Measurements from ENCODE around the gene SCN10A. TPM values are rescaled to one million over a fixed set of nuclear protein-coding genes. Genes with fewer than 3 reads are reported as not detected.

Gene SCN10A
- total RNA-seq, 1 donor from 2014 or later = not detected

DNA sequence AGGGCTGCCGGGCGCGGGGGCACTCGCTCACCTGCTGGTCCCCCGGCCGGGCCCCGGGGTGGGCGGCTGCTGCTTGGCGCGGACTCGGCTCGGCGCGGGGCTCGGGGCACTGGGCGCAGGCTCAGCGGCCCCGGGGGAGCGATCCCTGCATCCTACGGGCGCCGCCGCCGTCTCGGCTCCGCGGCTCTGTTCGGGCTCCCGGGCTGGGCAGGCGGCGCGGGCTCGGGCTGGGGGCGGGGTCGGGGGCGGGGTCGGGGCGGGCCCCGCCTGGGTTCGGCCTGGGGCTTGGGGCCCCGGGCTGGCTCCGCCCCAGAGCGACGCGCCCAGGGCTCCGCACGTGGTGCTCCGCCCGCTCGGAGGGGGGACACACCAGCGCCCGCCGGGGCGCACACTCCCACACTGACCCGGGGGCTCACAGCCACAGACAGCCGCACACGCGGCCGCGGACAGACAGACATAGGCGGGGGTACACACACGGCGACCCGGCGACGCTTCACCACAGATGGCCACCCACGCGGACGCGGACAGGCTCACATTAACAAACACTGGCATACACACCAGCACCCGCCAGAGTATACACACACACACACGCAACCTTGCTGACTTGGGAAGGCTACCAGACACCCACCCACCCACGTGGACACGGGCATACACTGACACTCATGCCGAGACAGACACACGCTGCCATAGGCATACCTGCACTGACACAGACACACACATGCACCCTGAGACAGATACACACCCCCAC is 166.3 kb downstream of the SCN10A start, which contains the start of gene SCN5A:
Gene SCN5A, minus strand, starts transcription at position 188 of the 748 bp plus-strand sequence. CDS start 16,380 bp downstream, outside the sequence.
- H3K9me3 Mint-ChIP-seq (ENCODE audit: low read depth) = peaks cover 4% of the 10 kb centered on the region
- TF ChIP-seq, protein P1, sequence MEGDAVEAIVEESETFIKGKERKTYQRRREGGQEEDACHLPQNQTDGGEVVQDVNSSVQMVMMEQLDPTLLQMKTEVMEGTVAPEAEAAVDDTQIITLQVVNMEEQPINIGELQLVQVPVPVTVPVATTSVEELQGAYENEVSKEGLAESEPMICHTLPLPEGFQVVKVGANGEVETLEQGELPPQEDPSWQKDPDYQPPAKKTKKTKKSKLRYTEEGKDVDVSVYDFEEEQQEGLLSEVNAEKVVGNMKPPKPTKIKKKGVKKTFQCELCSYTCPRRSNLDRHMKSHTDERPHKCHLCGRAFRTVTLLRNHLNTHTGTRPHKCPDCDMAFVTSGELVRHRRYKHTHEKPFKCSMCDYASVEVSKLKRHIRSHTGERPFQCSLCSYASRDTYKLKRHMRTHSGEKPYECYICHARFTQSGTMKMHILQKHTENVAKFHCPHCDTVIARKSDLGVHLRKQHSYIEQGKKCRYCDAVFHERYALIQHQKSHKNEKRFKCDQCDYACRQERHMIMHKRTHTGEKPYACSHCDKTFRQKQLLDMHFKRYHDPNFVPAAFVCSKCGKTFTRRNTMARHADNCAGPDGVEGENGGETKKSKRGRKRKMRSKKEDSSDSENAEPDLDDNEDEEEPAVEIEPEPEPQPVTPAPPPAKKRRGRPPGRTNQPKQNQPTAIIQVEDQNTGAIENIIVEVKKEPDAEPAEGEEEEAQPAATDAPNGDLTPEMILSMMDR (IDR thresholded peaks at IDR 0.05) = no peak
- peaks cover 5% of the 10 kb centered on the region for H3K4me1 Mint-ChIP-seq (ENCODE audit: low read depth)
- H3K27ac Mint-ChIP-seq (ENCODE audit: unreplicated experiment) = no peak within 1 kb of the TSS
- peaks cover 27% of the 10 kb centered on the region for H3K27me3 Mint-ChIP-seq (ENCODE audit: low read depth)
- peaks cover 2% of the 10 kb centered on the region for H3K36me3 Mint-ChIP-seq (ENCODE audit: low read depth)
- DNase-seq (ENCODE audit: low spot score) = no peak
- peak within 1 kb of the TSS; percentile 57 for H3K4me3 Mint-ChIP-seq (ENCODE audit: unreplicated experiment)

- Mint-ChIP-seq H3K27ac (ENCODE audit: unreplicated experiment) (no peak overlapping the region), H3K4me1 (ENCODE audit: low read depth) (peaks cover 5% of the 10 kb centered on the region), H3K9me3 (ENCODE audit: low read depth) (peaks cover 4% of the 10 kb centered on the region), H3K4me3 (ENCODE audit: unreplicated experiment) (peak overlapping the region; percentile 57), H3K36me3 (ENCODE audit: low read depth) (peaks cover 2% of the 10 kb centered on the region), H3K27me3 (ENCODE audit: low read depth) (peaks cover 27% of the 10 kb centered on the region)
- TF ChIP-seq, protein P1 (IDR thresholded peaks at IDR 0.05) = no peak
- no peak for DNase-seq (ENCODE audit: low spot score)
These were observed 167.1 kb downstream of the SCN10A start for GRCh38 chr3:38648659-38649499.

GRCh38 chr3:38648024-38648658 is 167.9 kb downstream of the SCN10A start:
- Mint-ChIP-seq H3K27me3 (ENCODE audit: low read depth) (peaks cover 19% of the 10 kb centered on the region), H3K4me1 (ENCODE audit: low read depth) (peaks cover 5% of the 10 kb centered on the region), H3K27ac (ENCODE audit: unreplicated experiment) (no peak overlapping the region), H3K9me3 (ENCODE audit: low read depth) (peaks cover under 1% of the 10 kb centered on the region), H3K4me3 (ENCODE audit: unreplicated experiment) (peak overlapping the region; percentile 57), H3K36me3 (ENCODE audit: low read depth) (no peaks in the 10 kb centered on the region)
- no peak for DNase-seq (ENCODE audit: low spot score)
- TF ChIP-seq, protein P1 (IDR thresholded peaks at IDR 0.05) = no peak

DNA sequence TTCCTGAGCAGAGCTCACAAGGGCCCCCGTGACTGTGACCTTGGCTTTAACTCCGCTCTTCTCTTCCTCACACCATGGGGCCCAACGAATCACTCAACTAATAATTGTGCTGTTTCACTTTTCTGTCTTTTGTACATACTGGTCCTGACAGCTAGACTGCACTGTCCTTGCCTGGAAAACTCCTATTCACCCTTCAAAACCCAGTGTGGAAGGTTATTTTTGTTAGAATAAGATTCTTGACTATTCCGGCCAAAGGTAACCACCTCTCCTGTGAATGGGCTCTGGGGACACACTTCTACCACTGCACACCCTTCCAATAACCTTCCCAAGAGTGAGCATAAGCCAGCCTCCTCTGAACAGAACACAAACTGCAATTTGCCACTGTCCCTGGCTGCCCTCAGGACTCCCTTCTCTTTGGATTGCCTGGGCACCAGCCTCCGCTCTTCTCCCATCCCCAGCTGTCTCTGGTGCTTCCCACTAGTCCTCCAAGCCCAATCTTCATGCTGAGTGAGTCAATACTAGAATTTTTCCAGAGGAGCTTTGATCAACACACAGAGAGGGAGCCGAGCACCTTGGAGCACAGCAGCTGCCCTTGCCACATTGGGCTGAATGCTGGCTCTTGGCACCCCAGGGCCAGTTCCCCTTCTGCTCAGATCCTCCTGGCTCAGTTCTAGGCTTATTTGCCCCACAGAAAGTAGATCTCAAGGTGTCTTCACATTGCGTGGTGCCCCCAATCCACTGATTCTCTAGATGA is 168.6 kb downstream of the SCN10A start:
- TF ChIP-seq, protein P1 (IDR thresholded peaks at IDR 0.05) = no peak
- H3K4me1 Mint-ChIP-seq (ENCODE audit: low read depth) = peaks cover 5% of the 10 kb centered on the region
- no peaks in the 10 kb centered on the region for H3K9me3 Mint-ChIP-seq (ENCODE audit: low read depth)
- no peak for DNase-seq (ENCODE audit: low spot score)
- no peaks in the 10 kb centered on the region for H3K36me3 Mint-ChIP-seq (ENCODE audit: low read depth)
- no peak overlapping the region for H3K27ac Mint-ChIP-seq (ENCODE audit: unreplicated experiment)
- H3K27me3 Mint-ChIP-seq (ENCODE audit: low read depth) = peaks cover 19% of the 10 kb centered on the region
- H3K4me3 Mint-ChIP-seq (ENCODE audit: unreplicated experiment) = no peak overlapping the region

Other genes with a start within 250 kb of the SCN10A start
- 0.21 to 0.25 TPM (median 0.24 TPM) in 3 replicates for gene SCN5A, start 166.5 kb downstream of the SCN10A start, total RNA-seq
- 0.07 TPM in 1 of 3 replicates, not detected in the others for gene SCN11A, start 235.7 kb upstream of the SCN10A start, total RNA-seq
- 23.2 to 35.6 TPM (median 31.8 TPM) in 3 replicates for gene WDR48, start 235.8 kb upstream of the SCN10A start, total RNA-seq

All from chondrocyte (in vitro differentiated cells).